Astrocyte of the hippocampus (primary cell): Measurements from ENCODE around the gene CASS4.
"Not testable (repeated sequence)": the region's sequence is repeated elsewhere in the genome, so short reads cannot be mapped to it uniquely, and the experiment has no call there.

Experiments
- DNase-seq: peaks from one replicate; pipeline ENCODE4 v3.0.0; 2011; ENCODE audit warnings: low read depth, low spot score

The CASS4 gene, protein sequence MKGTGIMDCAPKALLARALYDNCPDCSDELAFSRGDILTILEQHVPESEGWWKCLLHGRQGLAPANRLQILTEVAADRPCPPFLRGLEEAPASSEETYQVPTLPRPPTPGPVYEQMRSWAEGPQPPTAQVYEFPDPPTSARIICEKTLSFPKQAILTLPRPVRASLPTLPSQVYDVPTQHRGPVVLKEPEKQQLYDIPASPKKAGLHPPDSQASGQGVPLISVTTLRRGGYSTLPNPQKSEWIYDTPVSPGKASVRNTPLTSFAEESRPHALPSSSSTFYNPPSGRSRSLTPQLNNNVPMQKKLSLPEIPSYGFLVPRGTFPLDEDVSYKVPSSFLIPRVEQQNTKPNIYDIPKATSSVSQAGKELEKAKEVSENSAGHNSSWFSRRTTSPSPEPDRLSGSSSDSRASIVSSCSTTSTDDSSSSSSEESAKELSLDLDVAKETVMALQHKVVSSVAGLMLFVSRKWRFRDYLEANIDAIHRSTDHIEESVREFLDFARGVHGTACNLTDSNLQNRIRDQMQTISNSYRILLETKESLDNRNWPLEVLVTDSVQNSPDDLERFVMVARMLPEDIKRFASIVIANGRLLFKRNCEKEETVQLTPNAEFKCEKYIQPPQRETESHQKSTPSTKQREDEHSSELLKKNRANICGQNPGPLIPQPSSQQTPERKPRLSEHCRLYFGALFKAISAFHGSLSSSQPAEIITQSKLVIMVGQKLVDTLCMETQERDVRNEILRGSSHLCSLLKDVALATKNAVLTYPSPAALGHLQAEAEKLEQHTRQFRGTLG

DNA sequence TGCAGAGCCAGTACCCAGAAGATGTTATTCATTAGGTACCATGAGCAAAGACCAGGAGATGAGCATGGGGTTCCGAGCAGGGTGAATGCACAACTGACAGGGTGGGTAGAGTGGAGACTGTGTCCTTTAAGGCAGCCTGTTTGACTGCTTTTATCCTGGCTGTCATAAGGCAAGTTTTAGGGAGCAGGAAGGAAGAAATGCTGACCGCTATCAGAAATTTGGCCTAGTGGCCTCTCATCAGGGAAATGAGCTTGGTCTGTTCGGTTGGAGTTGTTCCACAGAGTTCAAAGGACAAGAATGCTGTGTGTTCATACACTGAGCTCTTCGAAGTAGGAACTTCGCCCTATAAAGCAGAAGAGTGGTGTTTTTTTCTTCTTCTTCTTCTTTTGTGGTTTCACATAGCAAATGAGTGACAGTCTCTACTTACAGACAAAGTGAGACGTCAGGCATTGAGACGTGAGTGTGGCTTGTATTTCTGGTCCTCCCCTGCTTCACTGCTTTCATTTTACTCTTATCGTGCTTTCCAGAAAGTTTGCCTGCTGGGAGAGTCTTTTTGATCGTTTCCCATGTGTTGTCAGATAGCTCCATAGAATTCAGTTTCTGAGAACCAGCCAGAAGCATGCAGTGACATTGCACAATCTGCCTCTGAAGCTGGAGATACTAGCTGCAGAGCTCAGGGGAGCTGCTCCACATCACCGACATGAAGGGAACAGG, at the start of gene CASS4:
Gene CASS4, plus strand, starts transcription at position 502 of the 714 bp plus-strand sequence. Its CDS starts 199 bp downstream, at position 701.
- peak; percentile 47 for DNase-seq

DNA sequence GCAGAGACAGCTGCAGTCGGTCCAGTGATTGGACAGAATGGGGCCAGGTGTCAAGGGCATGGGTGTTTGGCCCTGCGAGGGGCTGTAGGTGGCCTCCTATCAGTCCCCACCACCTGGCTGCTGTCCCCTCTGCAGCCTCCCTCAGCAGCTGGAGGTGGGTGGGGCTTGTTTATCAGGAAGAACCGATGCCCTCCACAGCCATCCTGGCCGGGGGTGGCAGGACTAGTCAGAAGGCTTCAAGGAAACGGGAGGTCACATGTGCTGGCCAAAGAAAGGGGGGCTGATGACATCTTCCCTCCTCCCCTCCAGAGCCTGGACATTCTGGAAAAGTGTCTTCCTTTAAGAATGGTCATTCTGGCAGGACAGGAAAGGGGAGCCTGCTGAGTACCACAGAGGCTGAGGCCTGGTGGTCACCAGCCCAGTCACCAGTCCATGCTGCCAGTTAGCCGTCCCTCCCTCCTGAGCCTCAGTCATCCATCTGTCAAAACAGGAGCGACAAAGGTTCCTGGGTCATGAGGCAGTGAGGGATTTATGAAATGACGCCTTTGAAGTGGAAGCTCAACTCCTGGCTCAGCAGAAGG, 49.1 kb upstream of the CASS4 start:
- no peak for DNase-seq

DNA sequence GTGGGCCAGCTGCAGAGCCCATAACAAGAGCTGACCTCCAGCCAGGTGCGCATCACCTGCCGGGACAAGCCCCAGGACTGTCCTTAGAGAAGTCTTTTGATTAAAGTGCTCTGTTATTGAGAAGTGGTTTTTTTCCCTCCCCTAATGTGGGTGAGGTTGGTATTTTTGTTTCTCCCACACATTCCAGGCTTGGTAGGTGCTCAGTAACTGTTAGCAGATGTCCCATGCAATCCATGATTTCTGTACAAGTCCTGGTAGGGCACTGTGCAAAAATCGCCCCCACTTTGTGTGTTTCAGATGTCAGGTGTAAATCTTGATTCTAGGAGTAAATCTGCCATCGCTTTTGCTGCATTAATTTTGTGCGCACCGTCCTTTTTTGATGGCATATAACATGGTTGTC, 48.6 kb upstream of the CASS4 start:
- no peak for DNase-seq

DNA sequence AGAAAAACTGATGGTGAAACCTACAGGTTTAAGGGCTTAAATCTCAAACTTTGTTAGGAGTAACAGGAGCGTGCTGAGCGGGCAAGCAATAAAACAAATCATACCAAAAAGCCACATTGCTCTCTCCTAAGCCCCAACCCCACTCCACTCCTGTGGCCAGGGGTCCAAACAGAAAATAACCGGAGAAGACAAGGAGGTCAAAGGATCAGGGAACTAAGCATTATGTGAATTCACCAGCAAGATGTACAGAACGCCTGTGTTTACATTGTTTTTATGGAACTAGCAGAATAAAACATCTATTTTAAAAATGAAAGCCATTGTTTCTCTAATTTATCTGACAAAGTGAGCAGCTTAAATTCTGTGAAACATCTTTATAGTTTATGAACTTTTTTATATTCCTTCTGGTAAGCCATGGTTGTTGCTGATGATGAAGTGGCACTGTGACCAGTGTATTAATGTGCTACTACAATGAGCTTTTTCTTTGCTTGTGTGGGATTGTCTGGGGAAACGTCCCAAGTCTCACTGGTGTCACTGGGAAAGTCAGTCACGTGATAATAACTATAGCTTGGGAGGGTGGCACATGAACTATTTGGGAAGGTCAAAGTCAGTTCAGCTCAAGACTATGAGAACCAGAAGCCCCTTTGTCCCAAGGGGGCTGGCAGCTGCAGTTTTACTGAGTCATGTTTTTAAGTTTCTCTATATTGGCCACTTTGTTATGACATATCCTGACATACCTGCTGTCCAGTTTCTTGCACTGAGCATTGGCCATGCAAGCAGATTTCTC, 43.5 kb upstream of the CASS4 start:
- DNase-seq: no peak

DNA sequence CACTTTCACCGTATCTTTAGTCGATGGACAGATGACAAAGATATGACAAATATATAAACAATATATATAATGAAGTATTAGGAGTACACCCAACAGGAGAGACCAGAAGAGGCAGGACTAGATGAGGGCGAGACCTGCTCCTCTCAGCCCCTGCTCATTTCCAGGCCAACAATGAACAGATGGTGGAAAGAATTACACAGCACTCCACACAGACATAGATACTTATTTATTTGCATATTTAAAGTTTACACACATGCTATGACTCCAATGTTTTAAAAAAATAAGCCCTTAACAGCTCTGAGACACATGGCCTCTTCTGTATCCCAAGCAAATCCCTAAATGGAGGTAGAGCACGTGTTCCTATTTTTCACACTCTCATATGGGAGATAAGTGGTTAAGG, 42.9 kb upstream of the CASS4 start:
- no peak for DNase-seq

DNA sequence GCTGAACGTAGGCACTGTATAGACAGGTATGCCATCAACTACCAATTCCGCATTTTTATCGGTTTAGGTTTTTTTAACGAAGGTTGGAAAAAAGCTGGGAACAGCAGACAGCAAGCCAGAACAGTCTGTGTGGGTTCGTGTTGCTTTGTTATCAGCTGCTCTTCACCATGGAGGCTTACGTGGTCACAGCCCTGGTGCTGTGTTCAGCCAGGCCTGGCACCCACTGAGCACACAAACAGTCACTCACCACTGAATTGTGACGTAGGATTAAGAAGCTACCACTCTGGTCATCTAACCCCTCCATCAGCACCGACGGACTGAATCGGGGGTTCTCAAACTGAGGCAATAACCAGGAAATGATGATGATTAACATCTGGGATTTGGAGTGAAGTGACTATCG, 40.1 kb upstream of the CASS4 start:
- DNase-seq: no peak

DNA sequence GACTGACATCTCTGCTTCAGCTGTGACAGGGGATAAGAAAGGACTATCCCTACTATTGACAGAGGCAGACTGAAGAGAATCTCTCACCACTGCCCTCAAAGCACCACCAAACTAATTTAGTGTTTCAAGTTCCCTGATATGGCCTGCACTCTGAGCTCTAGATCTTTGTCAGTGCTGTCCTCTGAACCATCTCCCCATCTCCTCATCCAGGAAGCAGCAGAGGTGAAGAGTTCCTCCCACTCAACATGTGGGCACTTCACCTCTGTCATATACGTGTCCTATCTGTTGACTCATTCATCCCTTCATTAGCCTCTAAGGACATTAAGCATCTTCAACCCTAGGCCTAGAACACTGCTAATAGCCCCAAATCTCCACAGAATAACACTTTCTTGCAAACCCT, 39.2 kb upstream of the CASS4 start:
- no peak for DNase-seq

DNA sequence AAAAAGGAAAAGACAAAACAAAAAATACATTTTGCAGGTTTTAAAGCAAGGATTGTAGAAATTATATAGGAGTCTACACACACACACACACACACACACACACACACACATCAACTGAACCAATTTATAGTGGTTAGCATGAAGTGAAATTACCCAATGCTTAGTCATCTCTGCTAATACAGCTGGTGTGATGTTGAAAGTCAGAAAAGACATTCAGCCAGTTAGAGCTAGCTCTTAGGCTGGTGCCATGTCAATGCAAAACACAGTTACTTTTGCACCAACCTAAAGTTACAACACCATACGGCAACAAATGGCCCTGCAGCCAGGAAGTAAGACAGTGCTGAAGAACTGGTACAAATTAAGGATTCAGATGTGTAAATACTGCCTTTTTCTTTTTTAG, 38.1 kb upstream of the CASS4 start:
- peak; percentile 70 for DNase-seq

DNA sequence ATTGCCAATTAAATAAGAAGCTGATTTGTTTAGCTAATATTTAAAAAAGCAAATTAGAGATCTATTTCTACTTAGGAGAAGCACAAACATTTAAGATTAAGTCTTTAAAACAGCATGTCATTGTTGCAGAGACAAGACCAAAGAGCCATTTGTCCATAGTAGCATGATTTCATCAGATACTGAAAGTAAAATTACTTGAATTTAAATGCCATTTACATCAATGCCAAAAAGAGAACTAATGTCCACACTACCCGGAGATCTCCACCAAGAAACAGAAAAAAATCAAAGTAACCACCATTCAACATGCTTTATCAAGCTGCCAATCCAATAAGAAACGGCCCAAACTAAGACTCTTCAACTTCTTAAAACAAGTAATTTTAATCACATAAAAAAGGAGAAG, 35.7 kb upstream of the CASS4 start:
- no peak for DNase-seq

DNA sequence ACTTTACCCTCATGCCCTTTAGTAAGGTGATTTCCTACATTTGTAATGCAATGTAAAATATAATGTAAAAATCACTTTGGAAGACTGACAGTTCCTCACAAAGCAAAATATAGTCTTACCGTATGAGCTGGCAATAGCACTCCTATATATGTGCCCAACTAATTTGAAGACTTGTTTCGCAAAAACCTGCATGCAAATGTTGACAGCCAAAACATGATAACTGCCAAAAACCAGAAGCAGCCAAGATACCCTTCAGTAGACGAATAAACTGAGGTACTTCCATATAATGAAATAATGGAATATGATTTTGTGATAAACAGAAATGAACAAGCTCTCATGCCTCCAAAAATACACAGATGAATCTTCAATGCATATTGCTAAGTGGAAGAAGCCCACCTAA, 33.7 kb upstream of the CASS4 start:
- DNase-seq: no peak

DNA sequence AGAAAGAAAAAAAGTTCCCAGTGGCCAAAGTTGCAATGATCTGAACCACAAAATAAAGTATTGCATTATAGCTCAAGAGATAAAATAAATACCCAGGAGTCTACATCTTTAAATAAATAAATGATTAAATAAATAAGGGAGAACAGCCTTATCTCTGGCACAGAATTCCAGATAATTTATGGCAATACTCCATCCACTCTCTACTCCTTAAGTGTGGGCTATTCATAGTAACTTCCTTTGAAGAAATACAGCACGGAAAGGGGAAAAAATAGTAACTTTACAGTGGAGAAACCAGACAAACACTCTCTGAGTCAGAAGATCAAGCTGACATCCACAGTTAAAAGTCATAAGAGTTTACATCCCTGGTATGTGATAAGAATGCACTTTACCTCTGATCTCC, 31.7 kb upstream of the CASS4 start:
- DNase-seq: peak; percentile 37

DNA sequence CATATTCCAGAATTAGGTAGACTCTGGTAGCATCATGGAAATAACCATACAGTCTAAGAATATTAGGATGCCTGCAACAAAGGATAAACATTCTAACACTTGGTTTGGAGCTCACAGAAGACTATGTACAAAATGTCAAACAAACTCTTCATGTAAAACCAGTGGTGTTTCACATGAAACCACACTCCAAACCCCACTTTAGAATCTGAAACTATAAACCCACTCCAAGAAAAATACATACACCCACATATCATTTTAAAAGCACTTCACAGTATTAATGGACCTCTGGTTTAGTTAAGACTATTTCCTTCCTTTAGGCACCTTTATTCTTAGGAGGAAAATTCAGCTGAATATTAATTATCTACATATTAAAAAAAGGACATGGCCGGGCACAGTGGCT, 30.6 kb upstream of the CASS4 start:
- no peak for DNase-seq

DNA sequence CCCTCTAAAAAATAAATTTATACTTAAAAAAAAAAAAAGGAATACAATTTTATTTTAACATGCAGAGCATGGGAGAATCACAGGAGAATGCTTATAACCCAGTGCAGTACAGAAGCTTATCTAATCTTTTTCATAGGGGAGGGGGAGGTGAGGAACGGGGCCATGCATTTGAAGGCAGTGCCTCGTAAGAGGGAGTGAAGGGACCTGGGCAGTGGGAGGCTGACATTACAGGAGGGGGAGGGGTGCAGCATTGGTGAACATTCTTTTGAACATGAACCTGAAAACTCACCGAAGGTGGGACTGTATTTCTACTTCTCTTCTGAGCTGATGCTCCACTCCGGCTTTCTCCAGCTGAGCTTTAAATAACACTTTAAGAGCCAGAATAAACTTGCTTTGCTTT, 29.4 kb upstream of the CASS4 start:
- no peak for DNase-seq

DNA sequence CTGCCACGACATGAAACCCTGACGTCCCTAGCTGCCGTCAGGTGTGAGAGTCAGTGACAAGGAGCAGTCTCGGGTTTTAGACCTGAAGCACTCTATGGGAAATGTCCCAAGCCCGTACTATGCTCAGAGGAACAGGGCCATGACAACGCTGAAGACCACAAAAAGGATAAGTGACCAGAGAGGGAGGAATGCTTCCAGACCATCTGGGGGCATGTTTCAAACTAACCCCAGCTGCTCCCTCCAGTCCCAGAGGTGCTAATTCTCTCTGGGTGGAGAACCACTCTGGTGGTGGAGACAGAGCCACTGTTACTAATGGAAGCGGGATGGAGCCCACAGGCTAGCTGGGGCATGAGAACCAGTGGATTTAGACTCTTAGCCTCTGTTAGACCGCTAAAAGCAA, 28.7 kb upstream of the CASS4 start:
- no peak for DNase-seq

DNA sequence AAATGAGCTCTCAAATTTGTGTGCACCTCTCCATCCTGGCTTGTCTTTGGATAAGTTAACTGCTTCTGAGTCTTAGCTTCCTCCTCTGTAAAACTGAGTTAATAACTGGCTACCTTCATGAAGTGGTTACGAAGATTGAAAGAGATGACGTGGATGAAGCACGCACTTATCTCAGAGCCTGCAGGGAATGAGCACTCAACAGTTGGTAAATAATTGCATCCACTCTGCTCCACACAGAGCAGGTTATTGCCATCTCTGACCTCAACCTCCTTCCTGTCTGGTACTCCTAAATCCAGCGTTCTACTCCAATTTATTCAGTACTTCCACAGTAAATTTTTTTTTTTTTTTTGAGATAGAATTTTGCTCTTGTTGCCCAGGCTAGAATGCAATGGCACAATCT, 26.9 kb upstream of the CASS4 start:
- no peak for DNase-seq

DNA sequence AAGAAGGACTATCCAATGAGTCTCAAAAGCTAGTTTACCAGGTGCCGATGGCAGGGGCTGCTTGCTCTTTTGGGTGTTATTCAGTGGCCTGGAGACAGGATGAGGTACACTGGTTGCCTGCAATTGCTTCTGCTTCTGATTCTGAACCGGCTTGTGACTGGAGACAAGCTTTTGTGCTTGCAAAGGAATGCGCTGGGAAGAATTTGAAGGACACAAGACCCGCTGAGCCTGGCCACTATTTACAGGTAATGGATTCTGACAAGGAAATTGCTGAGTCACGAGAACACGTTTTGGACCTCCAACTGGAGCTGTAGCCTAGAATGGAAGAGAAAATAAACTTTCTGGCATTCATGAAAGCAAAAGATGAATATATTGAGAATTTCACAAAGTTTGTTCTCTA, 25.8 kb upstream of the CASS4 start:
- no peak for DNase-seq

DNA sequence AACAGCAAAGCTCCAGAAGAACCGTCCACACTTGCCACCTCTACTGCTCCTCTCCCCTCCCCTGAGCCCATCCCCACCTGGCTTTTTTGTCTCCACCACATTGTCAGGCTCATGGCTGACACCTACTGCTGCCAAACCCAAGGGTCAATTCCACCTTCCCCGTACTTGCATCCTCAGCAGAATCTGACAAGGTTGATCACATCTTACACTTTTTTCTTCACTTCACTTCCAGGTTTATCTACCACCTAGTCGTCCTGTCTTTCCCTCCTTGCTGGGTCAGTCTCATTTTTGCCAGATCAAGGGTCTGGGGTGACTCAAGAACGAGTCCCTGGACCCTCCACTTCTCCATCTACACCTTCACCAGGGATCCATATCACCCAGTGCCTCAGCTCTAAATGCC, 23.2 kb upstream of the CASS4 start:
- no peak for DNase-seq

DNA sequence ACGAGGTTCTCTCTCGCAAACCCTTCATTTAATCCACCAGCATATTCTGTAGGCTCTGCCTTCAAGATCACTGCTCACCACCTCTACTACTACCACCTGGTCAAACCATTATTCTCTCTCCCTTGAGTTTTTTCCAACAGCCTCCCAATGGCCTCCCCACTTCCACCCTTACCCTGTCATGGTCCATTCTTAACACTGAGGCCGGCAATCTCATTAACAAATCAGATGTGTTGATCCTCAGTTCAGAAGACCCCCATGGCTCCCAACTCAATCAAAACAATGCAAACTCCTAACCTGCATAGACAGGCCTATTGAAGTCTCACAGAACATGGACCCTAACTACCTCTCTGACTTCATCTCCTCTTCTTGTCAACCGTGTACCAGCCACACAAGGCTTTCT, 22.3 kb upstream of the CASS4 start:
- no peak for DNase-seq

DNA sequence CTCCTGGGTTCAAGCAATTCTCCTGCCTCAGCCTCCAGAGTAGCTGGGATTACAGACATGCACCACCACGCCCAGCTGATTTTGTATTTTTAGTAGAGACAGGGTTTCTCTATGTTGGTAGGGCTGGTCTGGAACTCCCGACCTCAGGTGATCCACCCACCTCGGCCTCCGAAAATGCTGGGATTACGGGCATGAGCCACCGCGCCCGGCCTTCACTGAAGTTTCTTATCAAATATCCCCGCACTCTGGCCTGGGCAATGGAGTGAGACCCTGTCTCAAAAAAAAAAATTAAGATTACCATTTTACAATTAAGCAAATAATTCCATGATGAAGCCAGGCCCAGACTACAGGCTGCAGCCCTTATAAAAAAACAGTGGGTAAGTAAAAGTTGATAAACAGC, 21.7 kb upstream of the CASS4 start:
- not testable (repeated sequence) for DNase-seq

DNA sequence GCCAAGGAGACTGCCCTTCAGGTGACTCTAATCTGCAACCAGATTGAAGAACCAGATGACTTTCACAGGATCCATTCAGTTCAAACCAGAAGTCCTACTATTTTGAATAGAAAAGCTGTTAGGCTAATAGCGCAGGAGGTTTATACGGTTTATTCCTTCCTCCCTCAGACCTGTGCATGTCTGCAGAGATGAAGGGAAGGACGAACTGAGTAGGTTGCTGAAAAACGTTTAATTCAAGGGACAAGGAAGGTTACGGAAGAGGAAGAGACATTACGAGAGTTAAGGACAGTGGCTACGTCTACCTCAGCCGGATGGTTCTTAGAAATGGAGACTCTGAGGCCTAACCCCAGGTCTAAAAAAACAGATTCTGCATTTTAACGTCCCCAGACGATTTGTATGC, 21.0 kb upstream of the CASS4 start:
- no peak for DNase-seq

DNA sequence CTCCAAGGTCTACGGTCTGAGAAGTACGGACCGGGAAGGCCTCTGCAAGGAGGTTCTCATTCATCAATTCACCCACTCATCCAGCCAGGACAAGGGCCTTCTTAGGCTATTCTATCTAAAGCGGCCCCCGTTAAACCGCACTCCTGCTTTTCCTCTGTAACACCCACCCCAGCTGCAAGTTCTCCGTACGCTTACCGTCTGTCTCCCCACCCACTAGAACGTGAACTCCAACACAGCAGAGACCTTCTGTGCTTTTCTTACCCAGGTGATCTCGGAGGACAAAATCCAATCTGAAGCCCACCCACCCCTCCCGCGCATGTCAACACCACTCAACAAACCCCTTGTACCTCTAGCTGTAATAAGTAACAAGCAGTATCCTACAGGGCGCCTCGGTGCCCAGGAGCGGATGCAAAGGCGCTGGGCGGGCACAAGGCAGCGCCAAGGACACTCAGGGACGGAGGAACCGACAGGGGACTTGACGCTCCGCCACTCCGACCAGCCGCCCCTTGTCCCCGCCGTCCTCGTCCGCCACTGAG, 20.4 kb upstream of the CASS4 start:
- DNase-seq: peak; percentile 20
